ENCODE measurements around the gene MATN1. TPM values are rescaled to one million over a fixed set of nuclear protein-coding genes. Genes with fewer than 3 reads are reported as not detected.

MATN1 gene
- total RNA-seq, 1 donor from 2014 or later: not detected

DNA sequence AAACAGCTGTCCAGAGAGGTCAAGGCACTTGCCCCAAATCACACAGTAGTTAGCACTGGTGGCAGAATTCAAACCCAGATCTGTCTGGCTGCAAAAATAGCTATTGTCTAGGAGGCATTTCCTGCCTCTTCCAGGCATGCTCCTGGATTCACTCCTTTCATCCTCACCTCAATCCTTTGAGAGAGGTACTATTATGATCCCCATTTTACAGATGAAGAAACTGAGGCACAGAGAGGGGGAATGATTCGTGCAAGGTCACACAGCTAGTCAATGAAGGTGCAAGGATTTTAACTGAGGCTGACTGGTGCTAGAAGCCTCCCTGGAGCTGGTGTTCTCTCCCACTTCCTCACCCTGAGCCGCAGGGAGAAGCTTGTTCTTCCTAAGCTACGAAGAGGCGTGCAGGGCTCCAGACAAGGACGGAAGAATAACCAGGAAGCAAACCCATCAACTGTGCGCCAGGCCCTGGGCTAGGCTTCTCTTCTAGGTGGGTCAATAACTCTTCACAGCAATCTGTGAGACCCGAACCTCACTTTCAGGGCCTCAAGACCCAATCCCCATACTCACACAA, 34.8 kb upstream of the MATN1 start:
- DNase-seq (ENCODE audit: low read depth): no peak

DNA sequence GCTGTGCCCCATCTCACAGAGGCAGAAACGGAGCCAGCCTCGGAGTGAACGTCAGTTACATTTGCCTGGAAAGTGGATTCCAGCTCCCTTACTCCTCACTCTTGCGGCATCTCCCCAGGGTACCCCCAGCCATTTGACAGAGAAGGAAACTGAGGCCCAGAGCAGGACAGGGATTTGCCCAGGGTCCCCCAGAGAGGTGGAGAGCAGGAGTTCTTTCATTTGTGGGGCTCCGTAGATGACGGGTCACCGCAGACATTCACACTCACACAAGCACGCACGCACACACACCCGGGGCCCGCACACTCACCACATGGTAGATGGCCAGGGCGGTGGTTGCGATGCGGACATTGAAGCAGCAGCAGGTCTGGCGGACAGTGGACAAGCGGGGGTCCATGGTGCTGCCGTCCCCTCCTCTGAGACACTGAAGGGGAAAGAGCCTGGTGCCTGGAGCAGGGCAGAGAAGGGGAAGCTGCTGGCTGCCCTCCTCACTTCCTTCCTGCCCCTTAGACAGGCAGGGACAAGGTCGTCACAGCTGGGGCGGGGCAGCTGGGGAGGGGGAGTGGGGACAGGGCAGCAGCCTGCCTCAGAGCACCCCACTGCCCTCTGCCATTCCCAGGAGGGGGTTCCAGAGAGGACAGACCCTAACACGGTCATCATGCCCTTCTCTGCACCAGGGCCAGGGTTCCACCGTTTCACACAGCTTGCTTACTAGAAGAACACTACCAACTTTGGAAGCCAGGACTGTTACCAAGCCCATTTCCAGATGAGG, 34.2 kb upstream of the MATN1 start, which contains the start of gene LAPTM5:
Gene LAPTM5, minus strand, starts transcription at position 423 of the 769 bp plus-strand sequence. Its CDS starts 29 bp downstream, at position 394.
- DNase-seq (ENCODE audit: low read depth): no peak

DNA sequence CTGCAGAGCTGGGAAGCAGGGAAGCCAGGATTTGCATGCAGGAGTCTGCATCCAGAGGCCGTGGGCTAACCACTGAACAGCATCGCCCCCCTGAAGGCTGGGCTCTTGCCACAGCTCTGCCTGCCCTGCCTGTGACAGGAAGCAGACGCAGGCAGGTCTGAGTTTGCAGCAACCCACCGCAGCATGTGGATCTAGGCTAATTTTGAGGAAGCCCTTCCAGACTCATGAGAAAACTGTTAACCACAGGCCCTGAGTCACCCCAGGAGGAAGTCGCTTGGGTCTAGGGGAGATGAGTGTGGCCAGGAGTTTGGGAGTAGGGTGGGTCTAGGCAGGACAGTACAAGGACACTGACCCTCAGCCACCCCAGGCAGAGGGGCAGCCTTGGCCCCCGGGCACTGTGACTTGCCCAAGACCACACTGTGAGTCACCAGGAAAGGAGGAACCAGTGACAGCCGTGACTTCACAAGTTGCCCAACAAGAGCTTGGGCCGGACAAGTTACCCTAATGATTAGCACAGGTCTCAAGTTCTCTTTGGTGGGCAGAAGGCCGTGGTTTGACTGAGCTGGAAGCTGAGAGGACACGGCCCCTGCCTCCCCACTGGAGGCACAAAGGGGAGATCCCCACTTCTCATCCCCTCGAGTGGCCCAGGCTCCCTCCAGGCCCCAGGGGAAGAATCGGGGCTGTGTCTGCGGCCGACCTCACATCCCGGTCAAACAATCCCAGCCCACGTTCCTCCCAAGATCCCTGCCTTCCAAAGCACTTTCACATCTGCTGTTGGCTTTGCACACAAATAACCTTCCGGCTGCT, 33.4 kb upstream of the MATN1 start:
- DNase-seq (ENCODE audit: low read depth): peak; percentile 95

DNA sequence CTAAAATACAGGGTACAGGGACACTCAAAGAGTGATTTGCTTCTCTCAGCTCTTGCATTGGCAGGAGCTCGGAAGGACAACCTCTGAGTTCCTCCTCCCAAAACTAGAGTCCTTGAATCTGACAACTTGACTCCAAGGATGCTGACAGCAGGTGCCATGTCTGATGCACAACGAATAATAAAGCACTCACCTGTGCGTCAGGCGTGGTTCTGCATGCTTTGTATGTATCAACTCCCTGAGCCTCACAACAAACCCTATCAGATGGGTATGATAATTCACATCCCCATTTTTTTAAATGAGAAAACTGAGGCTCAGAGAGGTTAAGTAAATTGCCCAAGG, 32.8 kb upstream of the MATN1 start:
- no peak for DNase-seq (ENCODE audit: low read depth)

DNA sequence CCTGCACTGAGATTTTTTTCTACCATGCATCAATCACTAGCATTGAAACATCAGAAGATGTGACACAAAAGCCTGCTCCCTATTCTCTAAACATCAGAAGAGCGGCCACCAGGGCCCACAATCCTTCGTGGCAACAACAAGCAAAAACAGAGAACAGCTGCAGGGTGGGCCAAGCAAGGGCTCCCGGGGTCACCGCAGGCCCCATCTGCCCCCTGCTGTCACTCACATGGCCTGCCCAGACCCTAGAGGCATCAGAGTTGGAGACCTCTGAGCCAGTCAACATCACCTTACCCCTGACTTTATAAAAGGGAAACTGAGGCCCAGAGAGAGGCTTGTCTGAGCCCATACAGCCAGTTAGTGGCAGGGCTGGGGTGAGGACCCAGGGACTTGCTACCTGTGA, 32.4 kb upstream of the MATN1 start:
- DNase-seq (ENCODE audit: low read depth): peak; percentile 64

DNA sequence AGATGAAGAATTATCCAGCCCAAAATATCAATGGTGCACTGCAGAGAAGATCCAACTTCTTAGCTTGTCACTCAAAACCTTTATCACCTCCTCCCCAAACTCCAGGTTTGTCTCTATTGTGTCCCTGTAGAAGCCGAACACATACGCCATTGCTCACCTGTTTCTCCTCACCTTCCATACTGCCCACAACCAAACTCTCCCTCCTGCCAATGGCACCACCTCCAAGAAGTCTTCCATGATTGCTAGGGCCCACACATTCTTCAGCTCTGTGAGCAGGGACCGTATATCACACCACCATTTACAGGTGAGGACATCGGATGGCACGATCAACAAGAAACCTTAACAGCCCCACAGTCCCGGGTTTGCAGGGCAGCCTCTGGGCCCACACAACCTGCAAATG, 31.9 kb upstream of the MATN1 start:
- no peak for DNase-seq (ENCODE audit: low read depth)

DNA sequence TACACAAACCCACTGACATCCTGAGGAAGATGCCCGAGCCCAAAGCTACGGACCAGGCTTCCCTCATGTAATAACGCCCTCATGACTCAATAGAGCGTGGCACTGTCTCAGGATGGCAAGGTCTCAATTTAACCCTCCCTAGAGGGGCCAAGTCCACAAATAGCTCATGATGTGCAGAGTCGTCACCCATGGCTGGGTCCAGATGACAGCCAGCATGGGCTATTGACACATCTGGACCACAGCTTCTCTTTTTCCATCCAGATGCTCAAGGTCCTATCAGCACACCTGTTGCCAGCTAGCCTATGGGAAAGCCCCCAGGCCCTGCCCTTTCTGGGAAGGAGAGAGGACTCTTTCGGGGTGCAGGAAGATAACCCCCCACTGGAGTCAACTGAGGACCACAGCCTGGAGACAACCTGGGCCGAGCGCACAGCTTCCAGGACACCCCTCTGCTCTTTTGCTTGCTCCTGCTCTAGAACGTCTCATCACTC, 31.3 kb upstream of the MATN1 start:
- DNase-seq (ENCODE audit: low read depth): peak; percentile 51

DNA sequence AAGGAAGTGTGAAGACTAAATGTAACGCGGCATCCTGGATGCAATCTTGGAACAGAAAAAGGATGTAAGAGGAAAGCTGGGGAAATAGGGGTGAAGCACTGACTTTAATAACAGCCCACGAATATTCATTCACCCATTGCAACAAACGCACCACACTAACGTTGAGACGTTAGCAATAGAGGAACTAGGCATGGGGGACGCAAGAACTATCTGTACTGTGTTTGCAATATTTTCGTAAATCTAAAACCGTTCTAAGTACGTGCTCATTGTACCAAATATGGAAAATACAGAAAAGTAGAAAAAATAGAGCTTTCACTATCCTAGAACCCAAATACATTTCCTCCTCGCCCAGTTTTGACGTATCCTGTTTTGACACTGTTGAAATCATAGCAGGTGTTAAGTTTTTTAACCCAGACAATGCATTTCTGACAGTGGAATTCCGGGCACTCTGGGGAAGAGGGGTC, 30.3 kb upstream of the MATN1 start:
- DNase-seq (ENCODE audit: low read depth): no peak

DNA sequence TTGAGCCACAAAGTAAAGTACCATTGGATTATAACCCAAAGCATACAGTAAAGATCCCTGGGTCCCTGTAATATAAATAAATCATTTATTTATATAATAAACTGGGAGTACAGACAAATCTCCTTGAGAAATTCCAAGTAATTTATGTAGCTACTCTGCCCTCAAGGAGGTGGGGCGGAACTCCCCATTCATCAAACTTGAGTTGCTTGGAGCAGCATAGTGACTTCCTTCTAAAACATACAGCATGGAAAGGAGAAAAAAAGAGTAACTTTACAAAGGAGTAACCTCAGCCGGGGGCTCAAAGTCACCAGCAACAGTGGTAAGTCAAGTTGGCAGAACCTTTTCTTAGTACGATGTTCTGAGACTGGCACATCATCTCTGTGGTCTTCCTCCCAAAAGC, 29.7 kb upstream of the MATN1 start:
- DNase-seq (ENCODE audit: low read depth): no peak

DNA sequence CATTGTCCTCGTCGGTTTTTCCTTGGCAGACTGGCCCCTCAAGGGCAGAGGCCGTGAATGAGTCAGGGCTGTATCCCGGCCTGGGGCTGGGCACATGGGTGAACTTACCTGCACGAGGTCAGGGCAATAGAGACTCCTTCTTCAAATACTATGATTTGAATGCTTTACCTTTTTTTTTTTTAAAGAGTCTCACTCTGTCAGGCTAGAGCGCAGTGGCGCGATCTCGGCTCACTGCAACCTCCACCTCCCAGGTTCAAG, 29.2 kb upstream of the MATN1 start:
- DNase-seq (ENCODE audit: low read depth): no peak

DNA sequence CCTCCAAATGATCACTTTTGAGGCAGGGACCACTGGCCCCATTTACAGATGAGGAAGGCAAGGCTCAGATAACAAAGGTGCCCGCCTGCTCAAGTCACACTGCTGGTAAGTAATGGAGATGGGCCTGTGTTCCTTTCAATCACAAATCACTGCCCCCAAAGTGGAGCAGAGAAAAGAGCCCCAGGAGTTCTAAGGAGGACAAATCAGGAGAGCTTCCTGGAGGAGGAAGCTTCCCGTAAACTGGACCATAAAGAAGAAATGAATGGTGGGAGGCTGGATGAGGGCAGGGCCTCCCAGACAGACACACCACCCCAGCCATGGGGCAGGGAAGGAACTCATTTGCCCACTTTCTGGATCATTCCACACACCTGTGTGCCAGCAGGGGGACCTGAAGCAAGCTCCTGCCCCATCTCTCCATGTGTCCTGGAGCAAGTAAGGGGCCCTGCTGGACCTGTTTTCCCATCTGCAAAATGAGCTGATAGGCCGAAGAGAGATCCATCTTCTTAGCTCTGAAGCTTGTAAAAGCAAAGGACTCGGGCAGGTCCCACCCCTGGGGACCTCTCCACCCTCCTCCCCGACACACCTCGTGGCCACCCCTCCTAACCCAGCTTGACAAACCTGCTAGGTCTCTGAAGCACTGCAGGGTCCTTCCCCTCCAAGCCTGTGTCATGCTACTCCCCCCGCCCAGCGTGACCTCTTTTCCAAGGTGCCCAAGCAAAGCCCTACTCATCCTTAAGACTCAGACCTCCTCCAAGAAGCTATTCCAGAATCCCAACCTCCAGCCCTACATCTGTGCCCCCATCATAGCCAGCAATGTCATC, 28.7 kb upstream of the MATN1 start:
- no peak for DNase-seq (ENCODE audit: low read depth)

DNA sequence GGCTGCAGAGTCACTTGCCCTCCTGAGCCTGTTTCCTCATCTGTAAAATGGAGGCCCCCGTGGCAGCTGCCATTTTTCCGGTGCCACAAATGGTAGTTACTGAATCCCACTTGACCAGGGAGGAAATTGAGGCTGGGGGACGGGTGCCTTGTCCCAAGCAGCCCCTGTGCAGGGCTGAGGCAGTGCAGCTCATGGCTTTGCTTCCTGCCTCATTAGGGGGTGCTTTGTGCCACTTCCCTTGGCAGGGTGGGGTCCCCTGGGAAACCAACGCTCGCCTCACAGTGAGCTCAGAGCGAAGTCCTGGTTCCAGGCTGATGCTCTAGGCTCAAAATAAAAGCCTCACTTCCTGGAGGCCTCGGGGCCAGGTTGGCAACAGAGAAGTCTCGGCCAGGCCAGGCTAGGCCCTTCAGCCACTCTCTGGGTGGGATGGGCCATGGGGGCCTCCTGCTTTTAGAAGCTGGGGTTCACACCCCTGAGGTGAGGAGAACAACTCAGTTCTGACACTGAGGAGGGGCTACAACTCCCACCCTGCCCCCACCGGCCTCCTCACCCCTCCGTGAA, 27.4 kb upstream of the MATN1 start:
- DNase-seq (ENCODE audit: low read depth): no peak

DNA sequence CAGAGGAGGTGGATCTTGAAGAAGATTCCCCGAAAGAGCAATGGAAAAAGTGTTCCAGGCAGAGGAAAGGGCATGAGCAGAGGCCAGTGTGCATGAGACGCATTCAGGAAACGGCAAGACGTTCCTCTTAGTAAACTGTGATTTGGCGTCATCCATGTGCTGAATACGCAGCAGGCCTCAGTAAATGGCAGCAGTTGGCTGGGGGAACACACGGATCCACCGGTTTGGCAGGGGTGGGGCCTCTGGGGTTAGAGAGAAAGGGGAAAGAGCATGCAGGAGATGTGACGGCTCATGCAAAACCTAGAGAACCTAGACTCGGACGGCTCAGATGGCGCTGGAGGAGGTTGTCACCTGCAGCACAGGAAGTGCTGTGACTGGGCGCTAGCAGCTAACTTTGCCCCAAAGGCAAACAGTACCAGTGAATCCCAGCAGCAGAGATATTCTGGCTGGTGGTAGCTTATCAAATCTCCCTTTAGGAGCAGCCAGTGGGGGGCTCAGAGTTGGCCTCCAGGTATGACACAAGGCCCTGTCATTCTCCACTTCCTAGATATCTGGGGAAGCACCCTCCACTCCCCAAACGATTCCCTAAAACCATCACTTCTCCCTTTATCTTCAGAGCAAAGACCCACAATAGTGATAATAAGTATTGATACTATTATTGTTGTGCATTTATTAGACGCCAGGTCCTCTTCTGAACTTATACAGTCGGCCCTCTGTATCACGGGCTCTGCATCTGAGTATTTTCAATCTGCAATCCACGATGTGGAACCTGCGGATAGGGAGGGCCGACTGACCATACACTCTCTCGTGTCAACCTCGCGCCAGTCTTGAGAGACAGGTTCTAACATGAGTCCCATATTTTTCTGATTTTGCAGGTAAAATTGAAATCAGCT, 26.6 kb upstream of the MATN1 start:
- no peak for DNase-seq (ENCODE audit: low read depth)

DNA sequence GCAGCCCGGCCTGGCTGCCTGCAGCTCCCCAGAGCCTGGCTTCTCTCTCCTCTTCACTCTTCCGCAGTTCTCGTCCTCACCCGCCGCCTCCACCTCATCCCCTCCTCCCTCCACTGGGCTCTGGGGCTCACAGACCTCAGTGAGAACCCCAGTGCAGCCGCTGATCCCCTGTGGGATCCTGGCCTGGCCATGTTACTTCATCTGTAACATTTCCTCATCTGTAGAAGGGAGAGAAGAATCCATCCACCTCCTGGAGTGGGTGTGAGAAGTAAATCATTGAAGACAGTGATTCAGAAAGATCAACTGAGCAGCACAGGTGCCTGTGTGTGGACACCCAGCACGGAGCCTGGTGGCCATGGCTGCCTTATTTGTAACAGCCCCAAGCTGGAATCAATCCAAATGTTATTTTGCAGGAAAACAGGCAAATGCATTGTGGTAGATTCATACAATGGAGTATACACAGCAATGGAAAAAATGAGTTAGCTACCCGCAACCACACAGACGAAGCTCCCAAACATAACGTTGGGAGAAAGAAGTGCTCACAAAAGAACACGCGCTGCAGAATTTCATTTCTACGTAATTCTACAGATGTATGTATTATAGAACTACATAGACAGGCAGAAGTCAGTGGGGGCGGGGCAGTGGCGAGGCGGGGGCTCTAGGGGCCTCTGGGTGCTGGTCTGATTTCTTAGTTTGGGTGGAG, 25.5 kb upstream of the MATN1 start:
- DNase-seq (ENCODE audit: low read depth): no peak

DNA sequence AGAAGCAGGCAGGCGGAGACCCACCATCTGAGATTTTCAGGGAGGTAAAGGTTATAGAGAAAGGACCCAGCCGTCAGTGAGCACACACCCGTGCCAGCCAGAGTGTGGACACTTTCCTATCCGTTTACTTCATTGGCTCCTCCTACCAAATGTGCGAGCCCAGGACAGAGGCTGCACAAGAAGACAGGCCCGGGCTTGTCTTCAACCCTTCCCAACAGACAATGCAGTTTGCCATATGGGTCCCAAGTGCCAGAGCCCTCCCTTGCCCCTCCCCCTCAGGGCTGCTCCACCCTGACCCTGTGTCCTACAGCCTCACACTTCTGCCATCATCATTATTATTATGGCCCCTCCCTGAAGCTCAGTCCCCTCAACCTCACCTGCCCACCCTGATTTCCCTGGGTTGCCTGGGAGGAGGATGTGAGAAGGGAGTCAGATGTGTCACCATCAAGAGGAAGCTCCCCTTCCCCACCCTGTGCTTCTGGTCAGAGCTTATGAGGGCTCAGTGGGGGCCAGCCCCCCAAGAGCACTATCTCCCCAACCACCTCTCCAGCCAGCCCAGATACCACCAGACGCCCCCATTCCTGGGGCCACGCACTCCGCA, 24.8 kb upstream of the MATN1 start:
- DNase-seq (ENCODE audit: low read depth): no peak

DNA sequence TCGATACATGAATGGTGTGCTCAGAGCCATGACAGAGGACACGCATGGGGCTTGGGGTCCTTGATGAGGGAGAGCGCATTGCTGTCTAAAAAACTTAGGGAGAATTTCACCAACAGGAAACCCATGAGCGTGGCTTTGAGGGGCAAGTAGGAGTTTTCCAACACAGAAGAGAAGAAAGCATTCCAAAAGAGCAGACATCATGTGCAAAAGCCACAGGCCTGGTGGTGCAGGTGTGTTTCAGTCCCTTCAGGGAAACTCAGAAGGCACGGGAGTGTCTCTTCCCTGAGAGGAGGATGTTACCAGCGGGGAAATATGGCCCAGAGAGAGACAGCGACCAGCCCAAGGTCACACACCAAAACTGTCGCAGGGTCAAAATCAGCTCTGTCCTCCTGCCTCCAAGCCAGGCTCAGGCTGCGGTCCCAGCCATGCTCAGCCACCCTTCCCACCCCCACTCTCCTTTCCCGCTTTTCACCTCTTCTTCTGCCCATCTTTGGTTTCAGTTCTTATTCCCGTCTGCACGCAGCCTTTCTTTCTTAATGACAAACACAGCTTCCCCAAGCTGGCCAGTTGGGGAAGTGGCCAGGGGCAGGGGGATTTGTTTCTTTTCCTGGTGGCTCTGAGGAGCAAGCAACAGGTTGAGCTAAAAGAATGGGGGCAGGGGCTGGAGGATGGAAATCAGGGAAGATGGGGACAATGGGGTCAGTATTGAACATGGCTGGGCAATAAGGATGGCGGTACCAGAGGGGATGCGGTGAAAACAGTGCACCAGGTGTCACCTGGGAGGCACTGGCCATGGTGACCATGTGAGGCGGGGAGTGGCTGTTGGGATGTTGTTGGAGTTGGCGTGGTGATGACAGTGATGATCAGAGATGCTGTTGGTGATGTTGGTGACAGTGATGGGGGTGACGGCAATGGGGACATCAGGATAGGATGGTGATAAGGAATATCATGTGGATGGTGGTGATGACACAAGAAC, 23.9 kb upstream of the MATN1 start:
- DNase-seq (ENCODE audit: low read depth): no peak

DNA sequence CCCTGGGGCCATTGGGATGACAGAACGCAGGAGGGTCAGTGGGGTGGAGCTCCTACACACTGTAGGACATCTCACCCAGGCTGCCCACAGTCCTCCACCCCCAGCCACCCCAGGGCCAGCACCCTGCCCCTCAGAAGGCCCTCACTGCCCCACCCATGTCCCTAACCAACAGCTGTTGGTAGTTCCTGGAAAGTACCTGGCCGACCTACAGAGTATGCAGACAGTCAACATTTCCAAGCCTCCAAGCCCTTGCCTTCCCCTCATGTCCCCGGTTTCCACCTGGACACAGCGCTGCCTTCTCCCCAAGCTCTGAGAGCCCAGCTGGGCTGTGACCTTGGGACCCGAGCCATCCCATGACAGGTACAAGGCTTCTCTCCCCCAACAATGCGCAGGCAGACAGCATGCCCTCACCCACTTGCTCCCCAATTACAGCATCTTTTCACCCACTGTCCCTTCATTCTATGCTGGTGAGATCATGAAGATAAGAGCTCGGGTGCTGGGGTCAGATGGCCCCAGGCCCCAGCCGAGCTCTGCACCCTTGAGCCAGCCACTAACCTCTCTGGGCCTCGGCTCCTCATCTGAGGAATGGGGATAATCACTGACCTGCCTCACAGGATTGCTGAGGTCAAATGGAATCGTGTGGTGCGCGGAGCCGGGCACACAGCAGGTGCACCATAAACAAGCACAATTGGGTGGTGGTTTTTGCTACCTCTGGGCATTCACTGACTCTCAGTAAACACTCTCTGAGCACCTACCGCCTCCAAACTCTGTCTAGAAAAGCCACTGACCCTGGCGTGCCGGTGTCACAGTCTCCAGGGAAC, 23.0 kb upstream of the MATN1 start:
- DNase-seq (ENCODE audit: low read depth): no peak

Measured in myocyte (in vitro differentiated cells).